Gastroesophageal sphincter (tissue), 3 donors: ENCODE data around the gene GUCY1A1.

Experiments used
- EP300 ChIP-seq: sonication (generic); formaldehyde crosslinking; IDR thresholded peaks from one replicate; pipeline ENCODE4 v1.6.1; 2017; ENCODE audit warnings: antibody characterized with exemption, mild to moderate bottlenecking
- POLR2A ChIP-seq, 2 donors: fragments of 450-650 bp; IDR thresholded peaks; one replicate each; pipeline ENCODE4 v1.6.1; 2017; ENCODE audit warnings: antibody characterized with exemption in 2 of 2, mild to moderate bottlenecking in 2 of 2, moderate library complexity in 1 of 2
- POLR2AphosphoS5 ChIP-seq: sonication (generic); formaldehyde crosslinking; IDR thresholded peaks from one replicate; pipeline ENCODE4 v1.6.1; 2017; ENCODE audit warnings: antibody characterized with exemption
- TF ChIP-seq, protein P1 (sequence below), 4 experiments: fragments of 200-600 bp in 2 of 4; fragments of 450-650 bp in 2 of 4; sonication (generic) in 1 of 4; IDR thresholded peaks; one replicate each; pipeline ENCODE4 v1.5.1; 2017 to 2019; ENCODE audit warnings: antibody characterized with exemption in 4 of 4, mild to moderate bottlenecking in 2 of 4, moderate library complexity in 2 of 4

DNA sequence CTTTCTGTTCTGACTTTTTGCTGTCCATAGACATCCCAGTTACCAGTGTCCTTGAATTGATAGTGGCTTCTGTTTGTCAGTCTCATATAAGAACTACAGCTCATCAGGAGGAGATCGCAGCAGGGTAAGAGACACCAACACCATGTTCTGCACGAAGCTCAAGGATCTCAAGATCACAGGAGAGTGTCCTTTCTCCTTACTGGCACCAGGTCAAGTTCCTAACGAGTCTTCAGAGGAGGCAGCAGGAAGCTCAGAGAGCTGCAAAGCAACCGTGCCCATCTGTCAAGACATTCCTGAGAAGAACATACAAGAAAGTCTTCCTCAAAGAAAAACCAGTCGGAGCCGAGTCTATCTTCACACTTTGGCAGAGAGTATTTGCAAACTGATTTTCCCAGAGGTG, 30.1 kb downstream of the GUCY1A1 start:
- TF ChIP-seq, protein P1, sequence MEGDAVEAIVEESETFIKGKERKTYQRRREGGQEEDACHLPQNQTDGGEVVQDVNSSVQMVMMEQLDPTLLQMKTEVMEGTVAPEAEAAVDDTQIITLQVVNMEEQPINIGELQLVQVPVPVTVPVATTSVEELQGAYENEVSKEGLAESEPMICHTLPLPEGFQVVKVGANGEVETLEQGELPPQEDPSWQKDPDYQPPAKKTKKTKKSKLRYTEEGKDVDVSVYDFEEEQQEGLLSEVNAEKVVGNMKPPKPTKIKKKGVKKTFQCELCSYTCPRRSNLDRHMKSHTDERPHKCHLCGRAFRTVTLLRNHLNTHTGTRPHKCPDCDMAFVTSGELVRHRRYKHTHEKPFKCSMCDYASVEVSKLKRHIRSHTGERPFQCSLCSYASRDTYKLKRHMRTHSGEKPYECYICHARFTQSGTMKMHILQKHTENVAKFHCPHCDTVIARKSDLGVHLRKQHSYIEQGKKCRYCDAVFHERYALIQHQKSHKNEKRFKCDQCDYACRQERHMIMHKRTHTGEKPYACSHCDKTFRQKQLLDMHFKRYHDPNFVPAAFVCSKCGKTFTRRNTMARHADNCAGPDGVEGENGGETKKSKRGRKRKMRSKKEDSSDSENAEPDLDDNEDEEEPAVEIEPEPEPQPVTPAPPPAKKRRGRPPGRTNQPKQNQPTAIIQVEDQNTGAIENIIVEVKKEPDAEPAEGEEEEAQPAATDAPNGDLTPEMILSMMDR (IDR thresholded peaks at IDR 0.05): no peak
- TF ChIP-seq POLR2AphosphoS5: no peak
- no peak for TF ChIP-seq POLR2A (IDR thresholded peaks at IDR 0.05)
- TF ChIP-seq EP300: no peak
